SU-DHL-6 (cell line): ENCODE results near the gene NR2F1-AS1.
"Not testable (repeated sequence)": the region's sequence is repeated elsewhere in the genome, so short reads cannot be mapped to it uniquely, and the experiment has no call there.

ENCODE experiments used
- H2AFZ ChIP-seq: fragments of 200-600 bp; sonication (generic); 2 replicates; pipeline ENCODE4 v1.6.1; 2014; ENCODE audit warnings: low read depth, mild to moderate bottlenecking, moderate library complexity, mixed read lengths, antibody characterized with exemption, low read length; ENCODE audit not compliant: severe bottlenecking
- H3F3A ChIP-seq: fragments of 200-600 bp; shearing (Covaris generic); 2 replicates; pipeline ENCODE4 v1.6.0; 2016; ENCODE audit warnings: antibody characterized with exemption, mild to moderate bottlenecking; ENCODE audit not compliant: insufficient read depth
- H3K27ac ChIP-seq: fragments of 200-600 bp; sonication (generic); 2 replicates; pipeline ENCODE4 v1.5.1; 2016; ENCODE audit warnings: low read depth, mild to moderate bottlenecking, low read length, moderate library complexity, mixed read lengths
- H3K27me3 ChIP-seq: fragments of 200-600 bp; sonication (generic), shearing (Covaris generic); 2 replicates; pipeline ENCODE4 v1.6.0; 2014; ENCODE audit warnings: mild to moderate bottlenecking, low read length
- H3K36me3 ChIP-seq: fragments of 200-600 bp; sonication (generic); 2 replicates; pipeline ENCODE4 v1.6.1; 2014; ENCODE audit warnings: mild to moderate bottlenecking, low read length, mixed read lengths
- H3K4me2 ChIP-seq: fragments of 300-600, 200-600 bp; shearing (Covaris generic), sonication (generic); 2 replicates; pipeline ENCODE4 v1.6.0; 2014; ENCODE audit warnings: low read length, low read depth, mild to moderate bottlenecking; ENCODE audit not compliant: poor library complexity, severe bottlenecking
- H3K4me3 ChIP-seq: fragments of 200-600 bp; sonication (generic); 2 replicates; pipeline ENCODE4 v1.5.1; 2014; ENCODE audit warnings: antibody characterized with exemption, low read length, mild to moderate bottlenecking, mixed read lengths; ENCODE audit not compliant: insufficient read depth, poor library complexity, severe bottlenecking
- H3K79me2 ChIP-seq: fragments of 200-600 bp; sonication (generic); 2 replicates; pipeline ENCODE4 v1.6.1; 2014; ENCODE audit warnings: mild to moderate bottlenecking, low read length, moderate library complexity; ENCODE audit not compliant: insufficient read depth
- H3K9ac ChIP-seq: fragments of 200-600 bp; sonication (generic); 2 replicates; pipeline ENCODE4 v1.7.0; 2014; ENCODE audit warnings: mild to moderate bottlenecking, low read length
- H3K9me2 ChIP-seq: fragments of 200-600 bp; sonication (generic); replicated peaks from 2 replicates; pipeline ENCODE4 v1.6.1; 2014; ENCODE audit warnings: low read length; ENCODE audit not compliant: insufficient read depth
- H3K9me3 ChIP-seq: fragments of 200-600 bp; sonication (generic); 2 replicates; pipeline ENCODE4 v1.6.1; 2014; ENCODE audit warnings: low read length, mixed read lengths; ENCODE audit not compliant: insufficient read depth
- H4K20me1 ChIP-seq: fragments of 200-600 bp; sonication (generic); 2 replicates; pipeline ENCODE4 v1.6.1; 2014; ENCODE audit warnings: low read depth, mild to moderate bottlenecking, antibody characterized with exemption, low read length, moderate library complexity, mixed read lengths
- CTCF ChIP-seq: fragments of 200-600 bp; sonication (generic); IDR thresholded peaks from one replicate; pipeline ENCODE4 v1.5.1; 2017; ENCODE audit warnings: antibody characterized with exemption, mild to moderate bottlenecking, low read length, moderate library complexity; ENCODE audit not compliant: insufficient read depth, poor library complexity, severe bottlenecking
- EZH2phosphoT487 ChIP-seq: fragments of 200-600 bp; sonication (generic), shearing (Covaris generic); conservative IDR thresholded peaks from 2 replicates; pipeline ENCODE4 v1.6.1; 2018; ENCODE audit warnings: mild to moderate bottlenecking, antibody characterized with exemption, low read length, moderate library complexity, mixed read lengths

The NR2F1-AS1 gene

GRCh38 chr5:93532370-93532769, 48.6 kb downstream of the NR2F1-AS1 start:
- H3F3A ChIP-seq, result no peaks in the 10 kb centered on the region
- H3K27me3 ChIP-seq, result no peaks in the 10 kb centered on the region
- no peaks in the 10 kb centered on the region for H3K9me3 ChIP-seq
- no peak overlapping the region for H3K9ac ChIP-seq
- H3K79me2 ChIP-seq, result no peaks in the 10 kb centered on the region
- H3K27ac ChIP-seq, result no peak overlapping the region
- TF ChIP-seq CTCF, result no peak
- no peak for TF ChIP-seq EZH2phosphoT487
- H3K4me2 ChIP-seq, result no peak overlapping the region
- no peaks in the 10 kb centered on the region for H4K20me1 ChIP-seq
- H3K9me2 ChIP-seq, result no peaks in the 10 kb centered on the region
- no peak overlapping the region for H2AFZ ChIP-seq
- H3K36me3 ChIP-seq, result no peaks in the 10 kb centered on the region
- H3K4me3 ChIP-seq, result no peak overlapping the region

GRCh38 chr5:93521815-93522214, 59.2 kb downstream of the NR2F1-AS1 start:
- not testable (repeated sequence) for H3F3A ChIP-seq

GRCh38 chr5:93519740-93520139, 61.3 kb downstream of the NR2F1-AS1 start:
- no peak for TF ChIP-seq CTCF
- TF ChIP-seq EZH2phosphoT487, result no peak
- H3K9me3 ChIP-seq, result no peaks in the 10 kb centered on the region
- no peak overlapping the region for H3K27ac ChIP-seq
- H3K9ac ChIP-seq, result no peak overlapping the region
- H3F3A ChIP-seq, result no peaks in the 10 kb centered on the region
- H3K27me3 ChIP-seq, result no peaks in the 10 kb centered on the region
- no peak overlapping the region for H2AFZ ChIP-seq
- H3K4me2 ChIP-seq, result no peak overlapping the region
- no peak overlapping the region for H3K4me3 ChIP-seq
- no peaks in the 10 kb centered on the region for H3K36me3 ChIP-seq
- H3K9me2 ChIP-seq, result no peaks in the 10 kb centered on the region
- H3K79me2 ChIP-seq, result no peaks in the 10 kb centered on the region
- no peaks in the 10 kb centered on the region; the same call in 1 of the 2 replicates for H4K20me1 ChIP-seq

More at GRCh38 chr5:93521815-93522214, 59.2 kb downstream of the NR2F1-AS1 start:
- H4K20me1 ChIP-seq, H3K27me3 ChIP-seq, H3K9me3 ChIP-seq, H3K27ac ChIP-seq, H3K79me2 ChIP-seq, H3K4me2 ChIP-seq, H3K9me2 ChIP-seq, H3K4me3 ChIP-seq, H3K36me3 ChIP-seq, H3K9ac ChIP-seq, H2AFZ ChIP-seq: not testable (repeated sequence)

- Histone ChIP-seq H3K36me3 (no peaks in the 10 kb centered on the region), H3K27me3 (no peaks in the 10 kb centered on the region), H3K4me2 (no peak overlapping the region), H2AFZ (no peak overlapping the region), H4K20me1 (no peaks in the 10 kb centered on the region; the same call in 1 of the 2 replicates), H3K79me2 (no peaks in the 10 kb centered on the region), H3K4me3 (no peak overlapping the region), H3K9me3 (no peaks in the 10 kb centered on the region), H3K9me2 (no peaks in the 10 kb centered on the region), H3K27ac (no peak overlapping the region), H3K9ac (no peak overlapping the region), H3F3A (no peaks in the 10 kb centered on the region)
- TF ChIP-seq EZH2phosphoT487 (no peak), CTCF (no peak)
Observed at GRCh38 chr5:93517828-93518227, 63.2 kb downstream of the NR2F1-AS1 start.
